Uterus (tissue), 4 donors: ENCODE data around the gene TRIP12. TPM values are rescaled to one million over a fixed set of nuclear protein-coding genes. Genes with fewer than 3 reads are reported as not detected.
"Not testable (repeated sequence)": the region's sequence is repeated elsewhere in the genome, so short reads cannot be mapped to it uniquely, and the experiment has no call there.

ENCODE experiments used
- DNase-seq, 2 donors: peaks; one replicate each; pipeline ENCODE4 v3.0.0-alpha.2; 2019 to 2020
- H3K27ac ChIP-seq, 2 donors: fragments of 200-600 bp; sonication (generic); 1 replicate in 1 of 2; 2 replicates in 1 of 2; pipeline ENCODE4 v1.5.1; 2016 to 2018
- H3K27me3 ChIP-seq, 2 donors: fragments of 200-600 bp; sonication (generic); one replicate each; pipeline ENCODE4 v1.5.1; 2018 to 2019; ENCODE audit warnings: control low read depth in 1 of 2
- H3K36me3 ChIP-seq, 2 donors: fragments of 200-600 bp; sonication (generic); one replicate each; pipeline ENCODE4 v1.5.1; 2019; ENCODE audit warnings: control low read depth in 1 of 2
- H3K4me1 ChIP-seq, 2 donors: fragments of 200-600 bp; sonication (generic); one replicate each; pipeline ENCODE4 v1.5.1; 2018 to 2019; ENCODE audit warnings: control low read depth in 1 of 2
- H3K4me3 ChIP-seq, 2 donors: fragments of 200-600 bp; sonication (generic); 1 replicate in 1 of 2; 2 replicates in 1 of 2; pipeline ENCODE4 v1.5.1; 2018 to 2019; ENCODE audit warnings: mild to moderate bottlenecking in 1 of 2
- H3K9me3 ChIP-seq, 2 donors: fragments of 200-600 bp; sonication (generic); one replicate each; pipeline ENCODE4 v1.5.1; 2019; ENCODE audit warnings: control low read depth in 1 of 2
- CTCF ChIP-seq, 4 experiments: fragments of 200-600 bp in 2 of 4; fragments of 450-650 bp in 2 of 4; sonication (generic) in 2 of 4; IDR thresholded peaks; one replicate each; pipeline ENCODE4 v1.5.1; 2016 to 2019; ENCODE audit warnings: antibody characterized with exemption in 4 of 4, mild to moderate bottlenecking in 2 of 4, moderate library complexity in 1 of 4
- POLR2A ChIP-seq, 2 donors: fragments of 450-650 bp; IDR thresholded peaks; one replicate each; pipeline ENCODE4 v1.6.1; 2016; ENCODE audit warnings: antibody characterized with exemption in 2 of 2, mild to moderate bottlenecking in 1 of 2, moderate library complexity in 1 of 2
- intact Hi-C: fragments of 100-400 bp; cut with DNase I; formaldehyde crosslinking; loops from one replicate; pipeline ENCODE4 v1.15.1; 2023; ENCODE audit warnings: low total_unique reads
- total RNA-seq, 4 donors: library from RNA; depleted of rRNA in 3 of 4; stranded (reverse); fragments of >200 nt in 3 of 4; gene quantifications; one replicate each; pipeline versions ENCODE4 v1.1.0 to v1.2.4, GENCODE V29; 2014 to 2023
- donor health status: DM: yes; HTN: yes; CAD: no.

TRIP12 gene
- total RNA-seq, 4 donors from 2014 or later: 77.1 to 255 (median 197) TPM

GRCh38 chr2:229752970-229753729 lies 168.7 kb downstream of the TRIP12 start:
- TF ChIP-seq CTCF (IDR thresholded peaks at IDR 0.05) (no peak), POLR2A (IDR thresholded peaks at IDR 0.05) (no peak)
- Histone ChIP-seq H3K36me3 (no peaks in the 10 kb centered on the region), H3K4me1 (no peaks in the 10 kb centered on the region), H3K4me3 (no peak overlapping the region), H3K27ac (no peak overlapping the region), H3K27me3 (no peaks in the 10 kb centered on the region), H3K9me3 (no peaks in the 10 kb centered on the region)
- intact Hi-C loops: no loop called here
- DNase-seq: no peak

GRCh38 chr2:229749779-229750178 lies 172.0 kb downstream of the TRIP12 start:
- DNase-seq: no peak
- Histone ChIP-seq H3K4me1 (no peaks in the 10 kb centered on the region), H3K36me3 (no peaks in the 10 kb centered on the region), H3K9me3 (no peaks in the 10 kb centered on the region), H3K27ac (no peak overlapping the region), H3K4me3 (no peak overlapping the region), H3K27me3 (no peaks in the 10 kb centered on the region)
- intact Hi-C loops: no loop called here
- TF ChIP-seq CTCF (IDR thresholded peaks at IDR 0.05) (no peak), POLR2A (IDR thresholded peaks at IDR 0.05) (no peak)

GRCh38 chr2:229748950-229749349 lies 172.9 kb downstream of the TRIP12 start:
- DNase-seq: no peak
- Histone ChIP-seq H3K27me3 (no peaks in the 10 kb centered on the region), H3K27ac (no peak overlapping the region), H3K36me3 (no peaks in the 10 kb centered on the region), H3K4me1 (no peaks in the 10 kb centered on the region), H3K9me3 (peaks cover 0 to 3% of the 10 kb centered on the region in 2 donors), H3K4me3 (no peak overlapping the region)
- TF ChIP-seq CTCF (IDR thresholded peaks at IDR 0.05) (no peak), POLR2A (IDR thresholded peaks at IDR 0.05) (no peak)
- intact Hi-C loops: no loop called here

DNA sequence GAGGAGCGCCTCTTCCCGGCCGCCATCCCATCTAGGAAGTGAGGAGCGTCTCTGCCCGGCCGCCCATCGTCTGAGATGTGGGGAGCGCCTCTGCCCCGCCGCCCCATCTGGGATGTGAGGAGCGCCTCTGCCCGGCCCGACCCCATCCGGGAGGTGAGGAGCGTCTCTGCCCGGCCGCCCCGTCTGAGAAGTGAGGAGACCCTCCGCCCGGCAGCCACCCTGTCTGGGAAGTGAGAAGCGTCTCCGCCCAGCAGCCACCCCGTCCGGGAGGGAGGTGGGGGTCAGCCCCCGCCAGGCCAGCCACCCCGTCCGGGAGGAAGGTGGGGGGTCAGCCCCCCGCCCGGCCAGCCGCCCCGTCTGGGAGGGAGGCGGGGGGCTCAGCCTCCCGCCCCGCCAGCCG lies 179.1 kb downstream of the TRIP12 start:
- H3K27me3 ChIP-seq, H3K9me3 ChIP-seq, DNase-seq, H3K36me3 ChIP-seq, intact Hi-C loops, H3K4me3 ChIP-seq, H3K27ac ChIP-seq, H3K4me1 ChIP-seq: not testable (repeated sequence)

- H3K27me3 ChIP-seq: no peaks in the 10 kb centered on the region
- TF ChIP-seq POLR2A (IDR thresholded peaks at IDR 0.05) (no peak), CTCF (IDR thresholded peaks at IDR 0.05) (no peak)
- no peaks in the 10 kb centered on the region for H3K4me1 ChIP-seq
- no peak overlapping the region for H3K4me3 ChIP-seq
- H3K27ac ChIP-seq: no peak overlapping the region
- peaks cover 0 to 15% of the 10 kb centered on the region in 2 donors for H3K9me3 ChIP-seq
- DNase-seq: no peak
- no peaks in the 10 kb centered on the region for H3K36me3 ChIP-seq
- intact Hi-C loops: no loop called here
These were observed 181.5 kb downstream of the TRIP12 start for GRCh38 chr2:229740279-229740678.
